ENCODE measurements around the gene PIK3C2B. TPM values are rescaled to one million over a fixed set of nuclear protein-coding genes. Genes with fewer than 3 reads are reported as not detected.

Gene PIK3C2B
- total RNA-seq, 5 donors from 2014 or later (not counting 1 experiment from before 2014, with no cell fraction given): 33.4 to 44.1 (median 36.0) TPM

- Mint-ChIP-seq H3K4me1 (peaks cover 37 to 43% (median 40%) of the 10 kb centered on the region in 3 donors), H3K36me3 (peaks cover 53% of the 10 kb centered on the region), H3K27me3 (no peaks in the 10 kb centered on the region), H3K4me3 (no peak overlapping the region), H3K27ac (no peak overlapping the region), H3K9me3 (no peaks in the 10 kb centered on the region)
- peak in 3 of 4 experiments; percentile 31 to 43 (median 34) for ATAC-seq (replicated peaks in 1 of 4)
- WGBS (ENCODE audit: insufficient coverage): 75% methylated on average over 2 of the region's 7 CpGs
- peaks cover 14 to 93% of the 10 kb centered on the region in 2 donors for H3K36me3 ChIP-seq (ENCODE audit: control insufficient read depth in 2 of 2, extremely low read depth in 1 of 2, insufficient read depth in 1 of 2, low read length in 1 of 2)
- POLR2A ChIA-PET: interaction anchor here in 1 of 2 donors (1.0 kb wide), 1 partner anchor 13 kb away, joined by 3 read pairs; the partner anchor contains the start of gene MDM4
- no peak overlapping the region for H3K4me3 ChIP-seq (ENCODE audit: control insufficient read depth in 1 of 2, extremely low read depth in 1 of 2, low read length in 1 of 2)
- H3K4me1 ChIP-seq (ENCODE audit: control insufficient read depth in 1 of 2, extremely low read depth in 1 of 2, insufficient read depth in 2 of 2, low read length in 2 of 2): peaks cover 9 to 28% of the 10 kb centered on the region in 2 experiments
- H3K27ac ChIP-seq (ENCODE audit: low read length): no peak overlapping the region
- DNase-seq: no peak
- H3K9me3 ChIP-seq: no peaks in the 10 kb centered on the region
- CTCF ChIA-PET: interaction anchor here (0.6 to 1.5 kb wide), 3 partner anchors 23 to 806 kb away, joined by 3 to 6 read pairs (median 4); no protein-coding TSS in a partner anchor
- no peaks in the 10 kb centered on the region for H3K27me3 ChIP-seq (replicated peaks in 1 of 2; ENCODE audit: control insufficient read depth in 2 of 2, extremely low read depth in 1 of 2, insufficient read depth in 2 of 2, low read length in 1 of 2)
These were observed 34.8 kb upstream of the PIK3C2B start for GRCh38 chr1:204529371-204529895.

- H3K4me1 Mint-ChIP-seq: peaks cover 39 to 48% (median 46%) of the 10 kb centered on the region in 3 donors
- no peaks in the 10 kb centered on the region for H3K27me3 Mint-ChIP-seq
- H3K4me3 Mint-ChIP-seq: no peak overlapping the region
These were observed 34.1 kb upstream of the PIK3C2B start for GRCh38 chr1:204528677-204529076.

GRCh38 chr1:204528241-204528640 lies 33.6 kb upstream of the PIK3C2B start:
- H3K4me1 Mint-ChIP-seq: peaks cover 40 to 50% (median 49%) of the 10 kb centered on the region in 3 donors
- no peak for ATAC-seq (replicated peaks in 1 of 4)
- peaks cover 9 to 36% of the 10 kb centered on the region in 2 experiments for H3K4me1 ChIP-seq (ENCODE audit: control insufficient read depth in 1 of 2, extremely low read depth in 1 of 2, insufficient read depth in 2 of 2, low read length in 2 of 2)
- no peak overlapping the region for H3K27ac Mint-ChIP-seq
- H3K36me3 ChIP-seq (ENCODE audit: control insufficient read depth in 2 of 2, extremely low read depth in 1 of 2, insufficient read depth in 1 of 2, low read length in 1 of 2): peaks cover 14 to 87% of the 10 kb centered on the region in 2 donors
- ChIA-PET POLR2A (interaction anchor here in 1 of 2 donors (0.5 to 0.7 kb wide), 2 partner anchors 10 to 18 kb away, joined by 3 read pairs; no protein-coding TSS in a partner anchor), CTCF (interaction anchor here (0.5 to 1.1 kb wide), 4 partner anchors 13 to 186 kb away, joined by 4 to 7 read pairs (median 5); partner anchors contain the start of gene MDM4 (in 1 of the 2))
- H3K27me3 Mint-ChIP-seq: no peaks in the 10 kb centered on the region
- no peak overlapping the region for H3K4me3 ChIP-seq (ENCODE audit: control insufficient read depth in 1 of 2, extremely low read depth in 1 of 2, low read length in 1 of 2)
- H3K9me3 ChIP-seq: no peaks in the 10 kb centered on the region
- H3K9me3 Mint-ChIP-seq: peaks cover 0 to 6% (median 0%) of the 10 kb centered on the region in 3 donors
- no peak overlapping the region for H3K27ac ChIP-seq (ENCODE audit: low read length)
- peaks cover 56% of the 10 kb centered on the region for H3K36me3 Mint-ChIP-seq
- no peaks in the 10 kb centered on the region for H3K27me3 ChIP-seq (replicated peaks in 1 of 2; ENCODE audit: control insufficient read depth in 2 of 2, extremely low read depth in 1 of 2, insufficient read depth in 2 of 2, low read length in 1 of 2)
- no peak for DNase-seq
- H3K4me3 Mint-ChIP-seq: no peak overlapping the region
- WGBS (ENCODE audit: insufficient coverage): 100% methylated on average over 2 of the region's 5 CpGs

More at GRCh38 chr1:204528677-204529076, 34.1 kb upstream of the PIK3C2B start:
- Mint-ChIP-seq H3K9me3 (peaks cover 0 to 3% (median 0%) of the 10 kb centered on the region in 3 donors), H3K27ac (peak overlapping the region in 1 of 2 donors; percentile 28), H3K36me3 (peaks cover 54% of the 10 kb centered on the region)
- H3K9me3 ChIP-seq: no peaks in the 10 kb centered on the region
- H3K36me3 ChIP-seq (ENCODE audit: control insufficient read depth in 2 of 2, extremely low read depth in 1 of 2, insufficient read depth in 1 of 2, low read length in 1 of 2): peaks cover 14 to 90% of the 10 kb centered on the region in 2 donors
- H3K27me3 ChIP-seq (replicated peaks in 1 of 2; ENCODE audit: control insufficient read depth in 2 of 2, extremely low read depth in 1 of 2, insufficient read depth in 2 of 2, low read length in 1 of 2): no peaks in the 10 kb centered on the region
- H3K27ac ChIP-seq (ENCODE audit: low read length): no peak overlapping the region
- H3K4me3 ChIP-seq (ENCODE audit: control insufficient read depth in 1 of 2, extremely low read depth in 1 of 2, low read length in 1 of 2): no peak overlapping the region
- no peak for ATAC-seq (replicated peaks in 1 of 4)
- CTCF ChIA-PET: interaction anchor here in 1 of 2 donors (1.5 kb wide), 1 partner anchor 23 kb away, joined by 6 read pairs; no protein-coding TSS in a partner anchor
- DNase-seq: no peak
- peaks cover 9 to 32% of the 10 kb centered on the region in 2 experiments for H3K4me1 ChIP-seq (ENCODE audit: control insufficient read depth in 1 of 2, extremely low read depth in 1 of 2, insufficient read depth in 2 of 2, low read length in 2 of 2)
- WGBS (ENCODE audit: insufficient coverage): 96% methylated on average over 7 of the region's 8 CpGs
- POLR2A ChIA-PET: interaction anchor here in 1 of 2 donors (0.5 kb wide), 1 partner anchor 9 kb away, joined by 3 read pairs; no protein-coding TSS in a partner anchor

- no peak for ATAC-seq (replicated peaks in 1 of 4)
These were observed 30.4 kb upstream of the PIK3C2B start for GRCh38 chr1:204524986-204525385.

GRCh38 chr1:204523605-204524215 lies 29.1 kb upstream of the PIK3C2B start:
- H3K4me1 Mint-ChIP-seq: peaks cover 68 to 70% (median 69%) of the 10 kb centered on the region in 3 donors
- peaks cover 0 to 6% (median 0%) of the 10 kb centered on the region in 3 donors for H3K9me3 Mint-ChIP-seq
- POLR2A ChIA-PET: interaction anchor here in 1 of 2 donors (0.8 kb wide), 1 partner anchor 13 kb away, joined by 4 read pairs; no protein-coding TSS in a partner anchor
- CTCF ChIA-PET: interaction anchor here in 1 of 2 donors (0.7 to 2.3 kb wide), 3 partner anchors 10 to 34 kb away, joined by 3 to 7 read pairs (median 3); no protein-coding TSS in a partner anchor
- H3K4me3 Mint-ChIP-seq: peak overlapping the region in 1 of 3 donors; percentile 58
- WGBS (ENCODE audit: insufficient coverage): 90% methylated on average over 6 of the region's 9 CpGs
- Histone ChIP-seq H3K9me3 (no peaks in the 10 kb centered on the region), H3K27me3 (replicated peaks in 1 of 2; ENCODE audit: control insufficient read depth in 2 of 2, extremely low read depth in 1 of 2, insufficient read depth in 2 of 2, low read length in 1 of 2) (no peaks in the 10 kb centered on the region), H3K36me3 (ENCODE audit: control insufficient read depth in 2 of 2, extremely low read depth in 1 of 2, insufficient read depth in 1 of 2, low read length in 1 of 2) (peaks cover 5 to 48% of the 10 kb centered on the region in 2 donors), H3K4me1 (ENCODE audit: control insufficient read depth in 1 of 2, extremely low read depth in 1 of 2, insufficient read depth in 2 of 2, low read length in 2 of 2) (peaks cover 41 to 72% of the 10 kb centered on the region in 2 experiments), H3K27ac (ENCODE audit: low read length) (no peak overlapping the region), H3K4me3 (ENCODE audit: control insufficient read depth in 1 of 2, extremely low read depth in 1 of 2, low read length in 1 of 2) (no peak overlapping the region)
- ATAC-seq (replicated peaks in 1 of 4): no peak
- peak overlapping the region; percentile 79 to 90 for H3K27ac Mint-ChIP-seq
- no peak for DNase-seq
- H3K36me3 Mint-ChIP-seq: peaks cover 49% of the 10 kb centered on the region
- H3K27me3 Mint-ChIP-seq: no peaks in the 10 kb centered on the region

More at GRCh38 chr1:204524986-204525385, 30.4 kb upstream of the PIK3C2B start:
- CTCF ChIA-PET: interaction anchor here (0.5 to 2.3 kb wide), 6 partner anchors 8 to 76 kb away, joined by 3 to 7 read pairs (median 3); partner anchors contain the start of gene MDM4 (in 1 of the 2)
- Histone ChIP-seq H3K36me3 (ENCODE audit: control insufficient read depth in 2 of 2, extremely low read depth in 1 of 2, insufficient read depth in 1 of 2, low read length in 1 of 2) (peaks cover 14 to 55% of the 10 kb centered on the region in 2 donors), H3K4me3 (ENCODE audit: control insufficient read depth in 1 of 2, extremely low read depth in 1 of 2, low read length in 1 of 2) (no peak overlapping the region), H3K4me1 (ENCODE audit: control insufficient read depth in 1 of 2, extremely low read depth in 1 of 2, insufficient read depth in 2 of 2, low read length in 2 of 2) (peaks cover 31 to 63% of the 10 kb centered on the region in 2 experiments), H3K27ac (ENCODE audit: low read length) (no peak overlapping the region), H3K27me3 (replicated peaks in 1 of 2; ENCODE audit: control insufficient read depth in 2 of 2, extremely low read depth in 1 of 2, insufficient read depth in 2 of 2, low read length in 1 of 2) (no peaks in the 10 kb centered on the region), H3K9me3 (no peaks in the 10 kb centered on the region)
- POLR2A ChIA-PET: interaction anchor here in 1 of 2 donors (0.6 to 2.3 kb wide), 3 partner anchors 18 to 20 kb away, joined by 5 to 7 read pairs (median 6); no protein-coding TSS in a partner anchor
- Mint-ChIP-seq H3K27me3 (no peaks in the 10 kb centered on the region), H3K36me3 (peaks cover 44% of the 10 kb centered on the region), H3K27ac (peak overlapping the region; percentile 79 to 84), H3K4me1 (peaks cover 55 to 57% (median 57%) of the 10 kb centered on the region in 3 donors), H3K4me3 (peak overlapping the region; percentile 9 to 58 (median 17)), H3K9me3 (peaks cover 0 to 6% (median 0%) of the 10 kb centered on the region in 3 donors)
- DNase-seq: no peak
- no CpG with 5 or more reads among the region's 3 CpGs for WGBS (ENCODE audit: insufficient coverage)
